T-helper 1 cell (primary cell): ENCODE measurements around the gene CARMIL3.
"Not testable (repeated sequence)": the region's sequence is repeated elsewhere in the genome, so short reads cannot be mapped to it uniquely, and the experiment has no call there.

Experiments
- DNase-seq, 5 donors: peaks; one replicate each; pipeline ENCODE4 v3.0.0-alpha.2; 2012 to 2020

Gene CARMIL3

GRCh38 chr14:24042746-24043145, 9.1 kb upstream of the CARMIL3 start:
- DNase-seq = no peak

GRCh38 chr14:24049002-24049401, 2.8 kb upstream of the CARMIL3 start:
- DNase-seq = not testable (repeated sequence)

- DNase-seq = not testable (repeated sequence)
Observed at GRCh38 chr14:24050753-24051152, 1.1 kb upstream of the CARMIL3 start.

GRCh38 chr14:24051176-24051788, 527 bp upstream of the CARMIL3 start:
- peak in 1 of 5 donors; percentile 9 for DNase-seq

GRCh38 chr14:24052656-24053547, 1.1 kb downstream of the CARMIL3 start:
- DNase-seq = peak in 1 of 5 donors; percentile 24

GRCh38 chr14:24053548-24054323, 1.9 kb downstream of the CARMIL3 start:
- peak in 1 of 5 donors; percentile 7 for DNase-seq

- DNase-seq = no peak
Observed at GRCh38 chr14:24054324-24054641, 2.5 kb downstream of the CARMIL3 start.

GRCh38 chr14:24054646-24055045, 2.8 kb downstream of the CARMIL3 start:
- no peak for DNase-seq

GRCh38 chr14:24055971-24056799, 4.4 kb downstream of the CARMIL3 start:
- DNase-seq = peak in 1 of 5 donors; percentile 5

GRCh38 chr14:24056800-24057184, 5.0 kb downstream of the CARMIL3 start:
- no peak for DNase-seq

- DNase-seq = no peak
Observed at GRCh38 chr14:24057271-24057670, 5.5 kb downstream of the CARMIL3 start.

GRCh38 chr14:24057867-24058259, 6.1 kb downstream of the CARMIL3 start:
- DNase-seq = peak in 1 of 5 donors; percentile 7

GRCh38 chr14:24058260-24058950, 6.6 kb downstream of the CARMIL3 start:
- peak in 3 of 5 donors; percentile 6 to 64 (median 48) for DNase-seq

GRCh38 chr14:24058951-24059475, 7.2 kb downstream of the CARMIL3 start:
- peak in 1 of 5 donors; percentile 6 for DNase-seq

GRCh38 chr14:24059841-24060388, 8.1 kb downstream of the CARMIL3 start:
- peak in 1 of 5 donors; percentile 5 for DNase-seq

- no peak for DNase-seq
Observed at GRCh38 chr14:24060443-24060842, 8.6 kb downstream of the CARMIL3 start.

GRCh38 chr14:24060984-24061913, 9.4 kb downstream of the CARMIL3 start:
- peak in 1 of 5 donors; percentile 3 for DNase-seq

GRCh38 chr14:24062216-24062980, 10.6 kb downstream of the CARMIL3 start:
- no peak for DNase-seq

- DNase-seq = no peak
Observed at GRCh38 chr14:24063263-24063836, 11.5 kb downstream of the CARMIL3 start.
